DMS 273 treated with DMSO at 0.1 percent for 48 hours (cell line): ENCODE results near the gene PTPRG.
"Not testable (repeated sequence)": the region's sequence is repeated elsewhere in the genome, so short reads cannot be mapped to it uniquely, and the experiment has no call there.

ENCODE experiments used
- DNase-seq: peaks from one replicate; lab custom pipeline; 2025; lab: John Stamatoyannopoulos, UW

PTPRG gene

GRCh38 chr3:61804782-61805181 is 243.4 kb downstream of the PTPRG start:
- DNase-seq: no peak

- no peak for DNase-seq
Measured at GRCh38 chr3:61805510-61806080, 244.2 kb downstream of the PTPRG start.

DNA sequence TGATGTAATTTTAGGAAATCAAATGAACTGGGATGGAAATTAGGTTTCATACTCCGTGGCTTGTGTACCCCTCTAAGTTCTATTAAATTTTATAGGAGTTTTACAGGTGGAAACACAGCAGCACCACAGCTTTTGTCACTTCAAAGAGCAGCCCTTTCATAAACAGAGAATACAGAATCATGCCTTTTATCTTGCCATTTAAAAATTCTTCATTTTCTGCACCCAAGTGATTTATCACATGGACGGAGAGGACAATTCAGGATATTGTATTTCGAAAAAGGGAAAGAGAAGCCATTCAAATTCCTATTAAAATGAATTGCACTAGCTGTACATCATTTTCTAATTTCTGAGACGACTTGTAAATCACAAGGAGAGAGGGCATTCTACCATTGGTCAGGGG is 245.4 kb downstream of the PTPRG start:
- no peak for DNase-seq

GRCh38 chr3:61807865-61808276 is 246.5 kb downstream of the PTPRG start:
- DNase-seq: peak; percentile 88

GRCh38 chr3:61808526-61808925 is 247.2 kb downstream of the PTPRG start:
- no peak for DNase-seq

- no peak for DNase-seq
Measured at GRCh38 chr3:61808999-61809398, 247.6 kb downstream of the PTPRG start.

DNA sequence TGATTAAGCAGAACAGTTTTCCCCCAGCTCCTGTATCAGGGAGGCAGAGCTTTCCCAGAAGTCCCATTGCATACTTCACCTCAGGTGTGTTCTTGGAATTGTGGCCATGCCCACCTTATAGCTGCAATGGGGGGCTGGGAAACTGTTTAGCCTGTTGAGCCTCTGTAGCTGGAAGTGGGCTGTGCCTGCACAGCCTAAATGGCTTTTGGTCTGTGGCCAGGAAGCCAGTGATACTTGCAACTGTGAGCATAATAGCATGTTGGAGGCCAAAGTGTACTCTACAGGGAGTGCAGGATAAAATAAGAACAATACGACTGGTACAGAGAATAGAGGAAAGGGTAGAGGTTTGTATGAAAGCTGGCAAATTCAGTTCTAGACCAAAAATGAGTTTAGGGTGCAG is 248.5 kb downstream of the PTPRG start:
- no peak for DNase-seq

- DNase-seq: no peak
Measured at GRCh38 chr3:61810953-61811497, 249.7 kb downstream of the PTPRG start.

GRCh38 chr3:61811652-61812051 is 250.3 kb downstream of the PTPRG start:
- no peak for DNase-seq

DNA sequence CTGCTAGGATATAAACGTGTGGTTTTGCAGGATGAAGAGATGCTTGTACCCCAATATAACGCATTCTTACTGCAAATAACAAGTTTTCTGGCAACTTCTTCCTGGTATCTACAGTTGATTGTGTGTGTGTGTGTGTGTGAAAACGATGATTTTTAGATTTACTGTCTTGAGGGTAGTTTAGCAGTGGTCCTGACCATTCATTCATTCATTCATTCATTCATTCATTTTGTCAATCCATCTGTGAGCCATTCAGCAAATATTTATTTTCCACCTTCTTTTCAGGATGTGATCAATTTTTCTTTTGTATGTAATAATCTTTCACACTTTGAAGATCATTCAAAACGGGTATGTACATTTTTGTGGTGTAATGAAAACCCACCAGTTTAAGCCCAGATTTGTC is 250.7 kb downstream of the PTPRG start:
- DNase-seq: no peak

DNA sequence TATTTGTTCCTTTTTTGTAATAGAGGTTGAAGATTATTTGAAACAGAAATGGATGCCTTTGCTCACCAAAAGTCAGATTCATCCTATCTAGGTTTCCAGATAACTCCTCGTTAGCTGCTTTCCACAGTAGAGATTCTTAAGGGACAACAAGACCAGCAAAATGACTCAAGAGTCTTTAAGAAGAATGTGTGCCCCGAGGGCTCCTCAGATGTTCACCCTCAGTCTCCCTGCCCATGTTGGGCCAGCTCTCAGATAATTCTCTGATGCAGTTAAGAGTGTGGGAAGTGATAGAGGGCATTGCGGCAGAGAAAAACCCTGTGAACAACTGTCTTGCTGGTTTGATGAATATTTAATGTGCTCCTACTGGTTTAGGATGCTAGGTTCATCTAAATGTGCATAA is 251.1 kb downstream of the PTPRG start:
- no peak for DNase-seq

DNA sequence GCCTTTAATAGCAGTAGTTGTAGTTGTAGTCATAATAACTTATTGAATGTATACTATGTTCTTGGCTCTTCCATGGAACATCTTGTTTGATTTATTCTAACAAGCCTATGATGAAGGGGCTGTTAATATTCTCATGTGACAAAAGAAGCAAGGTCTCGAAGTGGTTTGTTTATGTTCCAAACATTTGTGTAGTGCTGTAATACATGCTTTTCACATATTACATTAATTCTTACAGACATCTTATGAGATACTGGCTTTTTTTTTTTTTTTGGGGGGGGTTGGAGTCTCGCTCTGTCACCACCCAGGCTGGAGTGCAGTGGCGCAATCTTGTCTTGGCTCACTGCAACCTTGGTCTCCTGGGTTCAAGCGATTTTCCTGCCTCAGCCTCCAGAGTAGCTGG is 252.3 kb downstream of the PTPRG start:
- DNase-seq: no peak

DNA sequence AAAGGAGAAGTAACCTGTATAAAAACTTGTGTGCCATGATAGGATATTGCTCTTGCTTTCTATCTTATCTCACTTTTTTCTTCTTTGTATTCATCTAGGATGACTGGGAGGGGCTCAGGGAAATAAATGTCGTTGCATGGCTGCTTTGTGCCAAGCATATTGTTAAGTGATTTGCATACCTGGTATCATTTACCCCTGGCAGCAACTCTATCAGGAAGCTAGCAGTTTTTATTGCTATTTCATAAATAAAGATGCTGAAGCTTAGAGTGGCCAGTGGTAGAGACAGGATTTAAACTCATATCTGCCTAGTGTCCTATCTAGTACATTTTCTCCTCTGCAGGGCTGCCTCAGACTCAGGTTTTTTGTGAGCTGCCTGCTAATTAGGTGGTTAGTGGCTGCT is 253.3 kb downstream of the PTPRG start:
- no peak for DNase-seq

DNA sequence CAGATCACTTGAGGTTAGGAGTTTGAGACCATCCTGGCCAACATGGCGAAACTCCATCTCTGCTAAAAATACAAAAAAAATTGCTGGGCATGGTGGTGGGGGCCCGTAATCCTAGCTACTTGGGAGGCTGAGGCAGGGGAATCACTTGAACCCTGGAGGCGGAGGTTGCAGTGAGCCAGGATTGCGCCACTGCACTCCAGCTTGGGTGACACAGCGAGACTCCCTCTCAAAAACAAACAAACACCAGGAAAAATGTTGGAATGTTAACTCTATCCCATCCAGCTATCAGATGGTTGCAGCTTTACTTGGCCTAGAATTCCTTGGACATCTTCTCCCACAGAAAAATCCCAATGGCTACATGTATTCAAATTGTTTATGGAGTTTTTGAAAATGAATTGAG is 254.9 kb downstream of the PTPRG start:
- not testable (repeated sequence) for DNase-seq

DNA sequence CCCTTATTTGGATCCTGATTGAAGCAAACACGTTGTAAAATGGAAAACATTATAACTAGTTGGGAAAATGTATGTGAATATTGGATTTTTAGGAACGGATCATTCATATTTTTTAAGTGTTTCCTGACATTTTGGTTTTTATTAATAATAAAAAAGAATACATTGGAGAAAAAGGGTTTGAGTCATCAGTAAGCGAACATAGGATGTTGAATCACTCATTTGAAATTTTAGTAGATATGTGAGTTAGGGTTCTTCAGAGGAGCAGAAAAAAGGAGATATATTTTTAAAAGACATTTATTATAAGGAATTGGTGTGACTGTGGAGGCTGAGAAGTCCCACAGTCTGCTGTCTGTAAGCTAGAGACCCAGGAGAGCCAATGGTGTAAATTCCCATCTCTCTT is 258.5 kb downstream of the PTPRG start:
- DNase-seq: no peak

GRCh38 chr3:61820306-61820992 is 259.1 kb downstream of the PTPRG start:
- no peak for DNase-seq

DNA sequence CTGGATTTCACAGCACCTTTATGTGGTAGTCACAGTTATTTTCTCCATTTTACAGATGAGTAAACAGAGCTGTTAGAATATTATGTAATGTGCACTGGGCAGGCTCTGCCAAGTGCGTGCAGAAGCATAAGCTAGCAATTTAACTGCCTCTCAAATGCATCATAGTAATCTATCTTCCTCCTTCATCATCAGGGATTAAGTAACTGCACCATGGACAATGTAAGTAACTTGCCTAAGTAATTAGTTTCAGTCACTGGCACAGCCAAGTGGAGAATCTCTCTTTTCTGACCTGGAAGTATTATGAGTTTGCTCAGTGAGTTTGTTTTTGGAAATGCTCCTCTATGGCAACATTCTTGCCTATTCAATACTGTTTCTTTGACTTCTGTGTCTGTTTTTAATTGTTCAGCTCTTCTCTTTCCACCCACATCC is 260.5 kb downstream of the PTPRG start:
- no peak for DNase-seq

DNA sequence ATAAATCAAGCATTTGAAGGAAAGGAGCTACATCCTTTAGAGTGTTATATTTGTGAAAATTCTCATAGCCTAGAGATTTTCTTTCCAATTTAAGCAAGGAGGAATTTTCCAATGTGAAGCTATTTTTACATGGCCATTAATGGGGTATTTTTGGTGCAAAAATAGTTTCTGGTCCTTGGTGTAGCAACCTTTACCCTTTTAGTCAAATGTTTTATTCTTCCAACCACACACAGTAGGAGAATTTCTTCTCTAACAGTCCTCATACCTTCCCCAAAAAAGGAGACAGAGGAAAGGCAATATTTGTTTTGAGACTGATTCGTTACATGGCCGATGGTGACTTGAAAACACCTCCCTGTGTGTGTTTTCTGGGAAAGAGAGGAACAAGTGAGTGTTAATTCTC is 261.2 kb downstream of the PTPRG start:
- no peak for DNase-seq

DNA sequence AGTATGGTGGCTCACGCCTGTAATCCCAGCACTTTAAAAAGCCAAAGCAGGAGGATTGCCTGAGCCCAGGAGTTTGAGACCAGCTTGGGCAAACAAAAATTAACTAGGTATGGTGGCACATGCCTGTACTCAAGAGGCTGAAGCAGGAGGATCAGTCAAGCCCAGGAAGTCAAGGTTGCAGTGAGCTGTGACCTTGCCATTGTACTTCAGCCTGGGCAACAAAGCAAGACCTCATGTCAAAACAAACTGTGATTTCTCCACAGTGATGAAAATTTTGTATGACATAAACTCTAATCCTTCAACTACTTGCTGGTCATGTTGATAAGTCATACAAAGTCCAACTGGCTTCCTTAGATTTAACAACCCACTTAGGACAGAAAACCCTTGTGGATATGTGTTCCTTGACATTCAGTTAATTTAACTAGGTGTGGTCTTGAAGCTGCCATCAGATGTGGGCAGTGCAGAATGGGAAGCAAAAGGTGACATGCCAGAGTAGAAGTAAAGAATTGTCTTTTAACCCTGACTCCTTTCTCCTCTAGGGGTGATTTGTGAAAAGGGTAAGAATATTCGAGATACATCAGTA is 263.3 kb downstream of the PTPRG start:
- DNase-seq: no peak

DNA sequence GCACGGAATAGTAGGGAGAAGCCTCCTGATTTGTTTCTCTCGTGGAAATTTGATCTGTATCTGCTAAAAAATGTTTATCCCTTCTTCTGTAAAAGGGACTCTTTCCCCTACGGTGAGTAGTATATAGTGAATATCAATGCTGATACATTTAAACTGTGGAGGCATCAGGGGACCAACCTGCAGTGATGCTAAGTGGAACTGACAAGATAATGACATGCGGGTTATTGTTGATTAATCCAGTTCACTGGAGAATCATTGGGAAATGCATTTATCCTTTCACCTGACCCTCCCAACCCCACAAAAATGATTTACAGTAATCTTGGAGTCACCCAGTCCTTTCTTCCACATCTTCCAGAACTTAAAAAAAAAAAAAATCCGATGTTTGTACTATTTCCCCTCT is 264.8 kb downstream of the PTPRG start:
- no peak for DNase-seq

DNA sequence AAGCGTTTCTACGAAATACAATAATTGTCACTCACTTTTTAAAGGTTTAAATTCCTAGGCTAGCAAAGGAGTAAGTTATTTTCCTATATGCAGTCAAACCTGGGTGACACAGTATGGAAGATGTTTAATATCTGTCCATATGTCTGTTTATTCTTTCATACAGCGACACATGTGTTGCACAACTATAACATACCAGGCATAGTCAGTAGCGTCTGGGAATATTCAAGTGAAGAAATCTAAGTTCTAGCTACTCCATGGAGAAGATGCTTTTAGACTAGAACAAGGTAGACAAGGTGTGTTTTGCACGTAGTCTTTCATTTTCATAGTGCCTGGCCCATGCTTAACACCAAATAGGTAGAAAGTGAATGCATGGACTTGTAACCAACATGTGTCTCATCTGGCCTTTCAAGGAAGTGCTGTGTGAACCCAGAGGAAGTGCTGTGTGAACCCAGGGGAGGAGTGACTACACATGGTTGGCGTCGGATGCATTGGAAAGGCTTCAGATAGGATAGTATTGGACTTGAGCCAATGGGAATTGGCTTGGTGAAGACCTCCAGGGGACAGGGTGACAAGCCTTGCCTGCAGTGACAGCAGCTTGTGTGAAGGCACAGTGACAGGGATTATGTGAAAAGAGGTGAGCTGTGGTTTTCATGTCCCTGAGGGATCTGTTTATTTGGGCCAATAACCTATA is 267.0 kb downstream of the PTPRG start:
- DNase-seq: no peak

DNA sequence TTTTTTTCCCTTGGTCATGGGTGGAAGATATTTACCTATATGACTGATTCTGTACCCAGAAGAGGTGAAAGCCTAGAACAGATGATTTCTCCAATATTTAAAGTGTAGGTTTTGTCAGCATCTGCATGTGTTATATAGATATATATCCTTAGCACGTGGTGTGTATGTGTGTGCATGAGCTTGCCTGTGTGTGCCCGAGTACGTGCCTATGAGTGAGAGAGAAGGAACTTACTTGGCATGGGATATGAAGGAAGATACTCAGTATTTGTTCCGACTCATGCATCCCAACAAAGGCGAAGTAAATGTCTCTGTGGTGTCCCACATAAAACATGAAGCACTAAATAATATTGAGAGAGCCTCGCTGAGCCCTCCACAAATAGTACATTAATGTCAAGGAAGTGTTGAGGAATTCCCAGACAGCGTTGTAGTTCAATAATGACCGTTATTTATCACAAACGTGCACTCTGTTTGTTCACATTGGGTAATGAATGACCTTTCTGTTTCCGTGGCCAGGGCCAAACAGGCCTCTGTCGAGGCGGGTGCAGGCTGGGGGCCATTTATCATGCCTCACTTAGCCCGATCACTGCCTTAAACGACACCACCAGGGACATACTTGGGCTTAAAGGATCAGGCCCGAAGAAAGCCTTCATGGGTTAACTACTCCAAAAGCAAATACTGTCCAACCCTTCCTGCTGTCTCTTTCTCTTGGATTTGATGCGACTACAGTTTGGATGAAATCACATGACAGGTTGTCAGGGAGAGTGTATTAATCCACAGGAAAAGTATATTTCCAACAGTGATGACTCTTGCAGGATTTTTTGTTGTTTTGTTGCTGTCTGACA is 267.7 kb downstream of the PTPRG start:
- no peak for DNase-seq
